BE2C (cell line): ENCODE data around the gene SSPN.

Experiments used
- DNase-seq: peaks from one replicate; pipeline ENCODE4 v3.0.0-alpha.2; 2020
- H3K27me3 ChIP-seq: fragments of 250-450 bp; sonication (Bioruptor Pico); 2 replicates; pipeline ENCODE4 v1.5.1; 2020; ENCODE audit warnings: mild to moderate bottlenecking
- H3K36me3 ChIP-seq: fragments of 250-450 bp; sonication (Bioruptor Pico); 2 replicates; pipeline ENCODE4 v1.5.1; 2020; ENCODE audit warnings: mild to moderate bottlenecking
- H3K4me1 ChIP-seq: fragments of 250-450 bp; sonication (Bioruptor Pico); 2 replicates; pipeline ENCODE4 v1.5.1; 2020
- H3K4me3 ChIP-seq: 2 replicates; pipeline ENCODE4 v1.5.1; 2011; ENCODE audit warnings: low read depth, low read length
- H3K9me3 ChIP-seq: fragments of 250-450 bp; sonication (Bioruptor Pico); 2 replicates; pipeline ENCODE4 v1.5.1; 2020
- TF ChIP-seq, protein P1 (sequence below): IDR thresholded peaks from 2 replicates; pipeline ENCODE4 v1.5.1; 2012; ENCODE audit warnings: mild to moderate bottlenecking, low read depth, low read length

Gene SSPN

DNA sequence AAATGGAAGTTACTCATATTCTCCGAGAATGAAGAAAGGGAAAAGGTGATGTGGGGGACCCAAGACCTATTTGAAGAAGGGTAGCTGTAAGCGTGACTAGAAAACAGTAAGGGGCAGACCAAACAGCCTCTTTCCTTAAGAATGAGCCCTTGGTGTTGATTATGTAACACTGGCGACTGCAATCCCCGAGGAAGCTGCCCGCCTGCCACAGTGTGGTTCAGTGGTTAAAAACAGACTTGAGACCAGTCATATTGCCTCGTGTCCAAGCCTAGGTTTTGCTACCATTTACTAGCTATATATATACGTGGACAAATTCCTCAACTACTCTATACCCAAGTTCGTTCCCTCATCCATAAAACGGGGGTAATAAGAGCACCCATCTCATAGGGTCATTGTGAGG is 49.1 kb downstream of the SSPN start:
- H3K4me1 ChIP-seq: peaks cover 5% of the 10 kb centered on the region; the same call in 1 of the 2 replicates
- H3K4me3 ChIP-seq: no peak overlapping the region
- H3K27me3 ChIP-seq: no peaks in the 10 kb centered on the region
- H3K36me3 ChIP-seq: no peaks in the 10 kb centered on the region
- DNase-seq: no peak
- H3K9me3 ChIP-seq: no peaks in the 10 kb centered on the region
- TF ChIP-seq, protein P1, sequence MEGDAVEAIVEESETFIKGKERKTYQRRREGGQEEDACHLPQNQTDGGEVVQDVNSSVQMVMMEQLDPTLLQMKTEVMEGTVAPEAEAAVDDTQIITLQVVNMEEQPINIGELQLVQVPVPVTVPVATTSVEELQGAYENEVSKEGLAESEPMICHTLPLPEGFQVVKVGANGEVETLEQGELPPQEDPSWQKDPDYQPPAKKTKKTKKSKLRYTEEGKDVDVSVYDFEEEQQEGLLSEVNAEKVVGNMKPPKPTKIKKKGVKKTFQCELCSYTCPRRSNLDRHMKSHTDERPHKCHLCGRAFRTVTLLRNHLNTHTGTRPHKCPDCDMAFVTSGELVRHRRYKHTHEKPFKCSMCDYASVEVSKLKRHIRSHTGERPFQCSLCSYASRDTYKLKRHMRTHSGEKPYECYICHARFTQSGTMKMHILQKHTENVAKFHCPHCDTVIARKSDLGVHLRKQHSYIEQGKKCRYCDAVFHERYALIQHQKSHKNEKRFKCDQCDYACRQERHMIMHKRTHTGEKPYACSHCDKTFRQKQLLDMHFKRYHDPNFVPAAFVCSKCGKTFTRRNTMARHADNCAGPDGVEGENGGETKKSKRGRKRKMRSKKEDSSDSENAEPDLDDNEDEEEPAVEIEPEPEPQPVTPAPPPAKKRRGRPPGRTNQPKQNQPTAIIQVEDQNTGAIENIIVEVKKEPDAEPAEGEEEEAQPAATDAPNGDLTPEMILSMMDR: no peak

DNA sequence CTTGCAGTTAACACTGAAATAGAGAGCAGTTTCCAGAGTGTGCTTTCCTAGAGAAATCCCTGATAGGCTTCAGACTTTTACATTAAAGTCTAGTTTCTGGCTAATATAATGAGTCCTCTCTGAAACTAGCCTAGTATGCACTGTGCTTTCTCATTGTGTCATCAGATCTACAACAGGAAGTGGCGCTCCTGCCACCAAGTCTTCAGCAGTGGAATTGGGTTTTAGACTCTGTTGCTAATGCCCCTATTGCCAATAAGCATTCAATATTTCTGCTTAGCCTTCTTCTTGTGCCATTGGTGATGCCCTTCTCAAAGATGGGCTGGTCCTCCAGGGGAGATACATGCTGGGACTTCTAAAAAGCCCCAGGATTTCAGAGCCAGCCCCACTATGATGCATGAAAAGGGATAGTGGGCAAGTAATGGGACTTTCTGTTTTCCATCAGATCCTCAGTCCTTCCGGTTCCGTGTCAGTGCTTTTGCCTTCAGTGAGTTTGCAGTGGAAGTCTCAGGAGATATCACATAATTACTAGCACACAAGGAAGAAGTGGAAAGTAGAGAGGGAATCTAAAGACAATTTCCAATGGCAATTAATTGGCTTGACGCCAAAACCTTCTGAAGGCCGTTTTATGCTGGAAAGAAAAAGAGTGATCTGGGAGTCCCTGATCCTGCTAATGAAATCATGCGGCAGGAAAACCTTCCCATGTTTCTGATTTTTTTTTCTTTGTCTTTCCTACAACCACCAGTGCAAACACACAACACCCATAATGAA is 50.0 kb downstream of the SSPN start:
- peaks cover 5% of the 10 kb centered on the region; the same call in 1 of the 2 replicates for H3K4me1 ChIP-seq
- TF ChIP-seq, protein P1: no peak

DNA sequence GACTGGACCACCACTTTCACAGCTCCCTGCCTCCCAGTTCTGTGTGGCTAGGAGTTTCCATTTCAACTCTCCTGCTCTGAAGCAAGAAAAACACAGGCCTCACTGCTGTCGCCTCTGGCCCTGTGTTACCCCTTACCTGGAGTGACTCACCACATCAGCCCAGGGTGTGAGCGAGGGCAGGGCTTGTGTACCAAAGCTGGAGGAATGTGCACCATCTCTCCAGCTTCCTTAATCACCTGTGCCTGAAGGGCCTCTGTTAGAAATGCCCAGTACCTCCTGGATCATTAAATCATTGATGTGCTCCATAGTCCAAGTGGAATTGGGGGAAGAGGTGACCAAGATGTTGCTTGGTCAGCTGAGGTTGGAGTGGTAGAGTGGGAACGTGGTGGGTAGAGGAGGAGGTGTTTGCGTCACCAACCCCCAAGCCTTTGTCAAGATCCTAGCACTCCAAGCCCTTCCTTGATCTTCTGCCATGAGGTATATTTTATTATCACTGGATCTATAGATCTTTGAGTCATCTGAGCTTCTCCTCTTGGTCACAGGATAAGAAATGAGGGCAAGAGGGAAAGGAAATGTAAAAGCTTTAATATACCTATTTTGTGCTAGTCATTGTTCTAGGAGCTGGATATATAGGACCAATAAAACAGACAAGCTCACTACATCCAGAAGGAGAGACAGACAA is 51.3 kb downstream of the SSPN start:
- no peak for DNase-seq
- H3K4me3 ChIP-seq: no peak overlapping the region

More for the DNA sequence above, 50.0 kb downstream of the SSPN start:
- Histone ChIP-seq H3K4me3 (no peak overlapping the region), H3K27me3 (no peaks in the 10 kb centered on the region), H3K36me3 (no peaks in the 10 kb centered on the region), H3K9me3 (no peaks in the 10 kb centered on the region)
- DNase-seq: no peak

DNA sequence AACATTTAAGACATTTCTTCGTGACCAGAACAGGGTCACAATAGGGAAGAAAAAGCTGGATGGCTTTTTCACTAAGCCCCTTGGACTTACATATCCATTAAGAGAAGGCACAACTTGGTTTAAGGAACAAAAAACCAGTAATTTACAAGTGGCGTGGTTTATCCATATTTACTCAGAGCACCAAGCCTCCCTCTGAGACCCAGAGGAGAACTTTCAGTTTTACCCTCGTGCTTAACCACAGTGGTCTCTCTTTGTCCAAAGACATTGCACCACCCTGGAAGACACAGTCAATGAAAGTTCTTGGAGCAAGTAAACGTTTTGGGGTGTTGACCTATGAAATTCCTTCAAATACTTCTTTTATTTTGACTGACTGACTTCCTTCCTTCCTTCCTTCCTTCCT is 52.5 kb downstream of the SSPN start:
- peaks cover 5% of the 10 kb centered on the region; the same call in 1 of the 2 replicates for H3K4me1 ChIP-seq
- no peaks in the 10 kb centered on the region for H3K36me3 ChIP-seq
- no peak for DNase-seq
- no peaks in the 10 kb centered on the region for H3K27me3 ChIP-seq
- TF ChIP-seq, protein P1: no peak
- H3K4me3 ChIP-seq: no peak overlapping the region
- H3K9me3 ChIP-seq: no peaks in the 10 kb centered on the region

More for the DNA sequence above, 51.3 kb downstream of the SSPN start:
- Histone ChIP-seq H3K36me3 (no peaks in the 10 kb centered on the region), H3K27me3 (no peaks in the 10 kb centered on the region), H3K9me3 (no peaks in the 10 kb centered on the region), H3K4me1 (peaks cover 5% of the 10 kb centered on the region; the same call in 1 of the 2 replicates)
- TF ChIP-seq, protein P1: no peak

DNA sequence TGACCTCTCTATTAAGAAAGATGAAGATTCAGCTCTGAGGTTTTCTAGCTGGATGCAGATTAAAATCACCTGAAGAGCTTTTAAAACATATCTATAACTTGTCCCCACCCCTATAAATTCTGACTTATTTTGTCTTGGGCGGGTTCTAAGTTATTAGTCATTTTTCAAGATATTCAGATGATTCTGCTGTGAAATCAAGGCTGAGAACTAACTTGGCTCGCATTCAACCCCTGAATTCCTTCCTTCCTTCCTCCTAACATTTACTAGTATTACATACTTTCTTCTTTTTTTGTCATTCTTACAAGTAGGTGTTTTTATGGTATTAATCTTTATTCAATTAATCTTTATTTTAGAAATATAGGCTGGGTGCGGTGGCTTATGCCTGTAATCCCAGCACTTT is 55.4 kb downstream of the SSPN start:
- Histone ChIP-seq H3K4me1 (no peaks in the 10 kb centered on the region), H3K4me3 (no peak overlapping the region), H3K27me3 (no peaks in the 10 kb centered on the region), H3K36me3 (no peaks in the 10 kb centered on the region), H3K9me3 (no peaks in the 10 kb centered on the region)
- no peak for DNase-seq
- TF ChIP-seq, protein P1: no peak

DNA sequence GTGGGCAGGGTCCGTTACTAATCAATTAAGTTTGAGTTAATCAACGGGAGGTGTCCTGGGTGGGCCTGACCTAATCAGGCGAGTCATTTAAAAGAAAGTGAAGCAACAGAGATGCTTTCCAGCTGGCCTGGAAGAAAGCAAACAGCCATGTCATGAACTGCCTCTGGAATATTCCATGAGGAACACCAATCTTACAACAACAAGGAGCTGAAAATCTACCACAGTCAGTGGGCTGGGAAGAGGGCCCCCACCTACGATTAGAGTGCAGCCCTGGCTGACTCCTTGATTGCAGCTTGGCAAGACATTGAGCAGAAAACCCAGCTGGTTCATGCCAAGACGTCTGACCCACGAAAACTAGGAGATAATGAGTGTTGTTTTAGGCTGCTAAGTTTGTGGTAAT is 56.2 kb downstream of the SSPN start:
- H3K4me1 ChIP-seq: no peaks in the 10 kb centered on the region
- H3K4me3 ChIP-seq: no peak overlapping the region
- no peaks in the 10 kb centered on the region for H3K9me3 ChIP-seq
- no peaks in the 10 kb centered on the region for H3K36me3 ChIP-seq
- no peaks in the 10 kb centered on the region for H3K27me3 ChIP-seq
- TF ChIP-seq, protein P1: no peak
- DNase-seq: no peak
